ENCODE measurements around the gene SS18L1.

Gene SS18L1

GRCh38 chr20:62215991-62216635 lies 72.5 kb downstream of the SS18L1 start:
- DNase-seq: no peak

- DNase-seq: no peak
Measured at GRCh38 chr20:62216636-62217566, 73.3 kb downstream of the SS18L1 start.

GRCh38 chr20:62217913-62218773 lies 74.6 kb downstream of the SS18L1 start:
- no peak for DNase-seq

- DNase-seq: no peak
Measured at GRCh38 chr20:62219101-62219991, 75.8 kb downstream of the SS18L1 start.

- DNase-seq: peak; percentile 34
Measured at GRCh38 chr20:62219992-62220665, 76.6 kb downstream of the SS18L1 start, which contains the start of gene HRH3. TSS of gene HRH3 (minus strand) at chr20:62220278. CDS start at chr20:62219970, 308 bp downstream.

GRCh38 chr20:62220666-62221568 lies 77.3 kb downstream of the SS18L1 start:
- no peak for DNase-seq

GRCh38 chr20:62222266-62222850 lies 78.8 kb downstream of the SS18L1 start:
- DNase-seq: no peak

- no peak for DNase-seq
Measured at GRCh38 chr20:62222972-62223371, 79.4 kb downstream of the SS18L1 start.

- DNase-seq: no peak
Measured at GRCh38 chr20:62223571-62223970, 80.0 kb downstream of the SS18L1 start.

- DNase-seq: no peak
Measured at GRCh38 chr20:62224113-62224855, 80.7 kb downstream of the SS18L1 start.

- no peak for DNase-seq
Measured at GRCh38 chr20:62225026-62225425, 81.5 kb downstream of the SS18L1 start.

GRCh38 chr20:62225820-62226635 lies 82.5 kb downstream of the SS18L1 start:
- no peak for DNase-seq

GRCh38 chr20:62226707-62227590 lies 83.4 kb downstream of the SS18L1 start:
- DNase-seq: no peak

- DNase-seq: no peak
Measured at GRCh38 chr20:62227591-62227976, 84.0 kb downstream of the SS18L1 start.

- DNase-seq: no peak
Measured at GRCh38 chr20:62227977-62228958, 84.7 kb downstream of the SS18L1 start.

All from activated gamma-delta T cell (primary cell).